Suprapubic skin (tissue), 4 donors: ENCODE results near the gene HLA-DOB. TPM values are rescaled to one million over a fixed set of nuclear protein-coding genes. Genes with fewer than 3 reads are reported as not detected.
A peak's percentile ranks its signal among the peaks of the same experiment; 100 is the strongest.

ENCODE experiments used
- DNase-seq, 2 donors: peaks; one replicate each; pipeline ENCODE4 v3.0.0-alpha.2; 2019; ENCODE audit warnings: low spot score in 2 of 2
- H3K27ac ChIP-seq: fragments of 200-600 bp; sonication (generic); one replicate; pipeline ENCODE4 v1.5.1; 2019
- H3K27me3 ChIP-seq: fragments of 200-600 bp; sonication (generic); one replicate; pipeline ENCODE4 v1.5.1; 2019
- H3K36me3 ChIP-seq: fragments of 200-600 bp; sonication (generic); one replicate; pipeline ENCODE4 v1.5.1; 2019
- H3K4me1 ChIP-seq: fragments of 200-600 bp; sonication (generic); one replicate; pipeline ENCODE4 v1.5.1; 2019
- H3K4me3 ChIP-seq: fragments of 200-600 bp; sonication (generic); one replicate; pipeline ENCODE4 v1.5.1; 2019; ENCODE audit warnings: mild to moderate bottlenecking
- H3K9me3 ChIP-seq: fragments of 200-600 bp; sonication (generic); one replicate; pipeline ENCODE4 v1.5.1; 2019
- EP300 ChIP-seq: sonication (generic); formaldehyde crosslinking; IDR thresholded peaks from one replicate; pipeline ENCODE4 v1.6.1; 2017; ENCODE audit warnings: antibody characterized with exemption
- POLR2A ChIP-seq, 2 donors: fragments of 450-650 bp; IDR thresholded peaks; one replicate each; pipeline ENCODE4 v1.6.1; 2017; ENCODE audit warnings: antibody characterized with exemption in 2 of 2, mild to moderate bottlenecking in 2 of 2, moderate library complexity in 2 of 2
- POLR2AphosphoS5 ChIP-seq, 3 donors: sonication (generic); formaldehyde crosslinking; IDR thresholded peaks; one replicate each; pipeline ENCODE4 v1.6.1; 2017; ENCODE audit warnings: antibody characterized with exemption in 3 of 3
- WGBS: methylation state at CpG from one replicate; pipeline ENCODE4 v1.1.5; 2018; 5-methylcytosine and 5-hydroxymethylcytosine counted together
- total RNA-seq, 4 donors: library from RNA; depleted of rRNA; stranded (reverse); fragments of >200 nt; gene quantifications; one replicate each; pipeline ENCODE4 v1.1.0, GENCODE V29; 2016
- TF ChIP-seq, protein P1 (sequence below), 2 donors: fragments of 200-600 bp in 1 of 2; fragments of 450-650 bp in 1 of 2; sonication (generic) in 1 of 2; IDR thresholded peaks; one replicate each; pipeline ENCODE4 v1.5.1; 2016 to 2019; ENCODE audit warnings: antibody characterized with exemption in 2 of 2, mild to moderate bottlenecking in 1 of 2, moderate library complexity in 1 of 2

HLA-DOB gene
- total RNA-seq = 1 to 10 TPM; 1.6 to 5.1 (median 2.7) TPM

DNA sequence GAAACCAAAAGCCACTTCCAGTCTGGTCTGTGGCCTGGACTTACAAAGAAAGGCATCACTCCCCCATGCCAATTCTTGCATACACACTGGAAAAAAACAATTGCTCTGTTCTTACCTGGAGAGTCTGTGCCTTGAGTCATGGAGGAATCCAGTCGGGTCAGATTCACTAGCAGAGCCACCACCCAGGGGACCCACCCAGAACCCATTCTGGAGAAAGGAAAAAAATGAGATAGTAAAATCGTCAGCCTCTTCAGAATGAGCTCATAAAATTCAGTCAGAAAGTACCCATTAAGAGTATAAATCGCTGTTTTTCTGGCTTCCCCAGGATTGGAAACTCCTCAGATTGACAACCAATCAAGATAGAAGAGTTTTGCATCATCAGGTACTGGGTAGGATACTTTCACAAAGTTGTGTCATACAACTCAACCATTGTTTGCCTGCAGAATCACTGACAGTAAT, at the start of gene HLA-DOB:
Gene HLA-DOB (minus strand): TSS at position 257 of the 459 bp plus-strand sequence. CDS start 51 bp downstream, at position 206.
- 20% methylated on average over 3 of the region's 3 CpGs for WGBS
- Histone ChIP-seq H3K36me3 (no peaks in the 10 kb centered on the region), H3K9me3 (no peaks in the 10 kb centered on the region), H3K27ac (peak within 1 kb of the TSS; percentile 58), H3K27me3 (no peaks in the 10 kb centered on the region), H3K4me3 (peak within 1 kb of the TSS; percentile 10), H3K4me1 (peaks cover 34% of the 10 kb centered on the region)
- no peak for TF ChIP-seq POLR2AphosphoS5 (IDR thresholded peaks at IDR 0.05)
- no peak for TF ChIP-seq POLR2A (IDR thresholded peaks at IDR 0.05)
- TF ChIP-seq, protein P1, sequence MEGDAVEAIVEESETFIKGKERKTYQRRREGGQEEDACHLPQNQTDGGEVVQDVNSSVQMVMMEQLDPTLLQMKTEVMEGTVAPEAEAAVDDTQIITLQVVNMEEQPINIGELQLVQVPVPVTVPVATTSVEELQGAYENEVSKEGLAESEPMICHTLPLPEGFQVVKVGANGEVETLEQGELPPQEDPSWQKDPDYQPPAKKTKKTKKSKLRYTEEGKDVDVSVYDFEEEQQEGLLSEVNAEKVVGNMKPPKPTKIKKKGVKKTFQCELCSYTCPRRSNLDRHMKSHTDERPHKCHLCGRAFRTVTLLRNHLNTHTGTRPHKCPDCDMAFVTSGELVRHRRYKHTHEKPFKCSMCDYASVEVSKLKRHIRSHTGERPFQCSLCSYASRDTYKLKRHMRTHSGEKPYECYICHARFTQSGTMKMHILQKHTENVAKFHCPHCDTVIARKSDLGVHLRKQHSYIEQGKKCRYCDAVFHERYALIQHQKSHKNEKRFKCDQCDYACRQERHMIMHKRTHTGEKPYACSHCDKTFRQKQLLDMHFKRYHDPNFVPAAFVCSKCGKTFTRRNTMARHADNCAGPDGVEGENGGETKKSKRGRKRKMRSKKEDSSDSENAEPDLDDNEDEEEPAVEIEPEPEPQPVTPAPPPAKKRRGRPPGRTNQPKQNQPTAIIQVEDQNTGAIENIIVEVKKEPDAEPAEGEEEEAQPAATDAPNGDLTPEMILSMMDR (IDR thresholded peaks at IDR 0.05) = no peak
- no peak for TF ChIP-seq EP300
- DNase-seq = no peak

DNA sequence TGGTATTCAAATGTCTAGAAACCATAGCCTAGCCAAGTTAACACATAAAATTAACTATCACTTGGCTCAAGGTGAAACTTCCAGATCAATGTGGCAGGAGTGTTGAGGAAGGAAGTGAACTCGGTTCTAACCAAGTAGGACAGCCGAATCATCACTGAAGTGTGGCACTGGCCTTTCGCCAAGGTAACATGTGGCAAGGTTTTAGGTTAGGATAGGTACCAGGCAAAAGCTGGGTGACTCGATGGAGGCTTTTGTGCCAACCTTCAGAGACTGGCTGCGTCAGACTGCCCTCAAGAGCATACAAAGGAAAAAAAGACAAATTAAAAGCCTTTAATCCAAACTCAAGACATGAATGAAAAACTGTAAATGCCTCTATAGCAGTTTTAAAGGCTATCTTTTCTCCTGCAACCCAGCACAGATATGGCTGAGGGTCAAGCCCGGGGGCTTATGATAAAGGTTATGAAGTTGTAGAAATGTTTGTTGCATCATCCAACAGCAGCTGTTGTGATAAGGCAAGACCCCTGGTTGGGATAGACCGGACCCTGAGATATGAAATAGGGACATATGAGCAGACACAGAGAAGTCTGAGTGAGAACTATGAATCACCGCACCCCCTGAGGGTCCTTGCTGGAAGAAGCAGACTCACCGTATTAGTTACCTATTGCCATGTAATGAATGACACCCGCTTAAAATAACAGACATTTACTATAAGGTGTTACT, 49.1 kb upstream of the HLA-DOB start:
- 64% methylated on average over 10 of the region's 10 CpGs for WGBS
- TF ChIP-seq POLR2A (IDR thresholded peaks at IDR 0.05) (no peak), EP300 (no peak), POLR2AphosphoS5 (IDR thresholded peaks at IDR 0.05) (no peak)
- TF ChIP-seq, protein P1 (IDR thresholded peaks at IDR 0.05) = no peak
- no peak for DNase-seq
- H3K9me3 ChIP-seq = no peaks in the 10 kb centered on the region
- no peaks in the 10 kb centered on the region for H3K36me3 ChIP-seq
- no peak overlapping the region for H3K4me3 ChIP-seq
- peaks cover 8% of the 10 kb centered on the region for H3K27me3 ChIP-seq
- H3K4me1 ChIP-seq = peaks cover 8% of the 10 kb centered on the region
- no peak overlapping the region for H3K27ac ChIP-seq

DNA sequence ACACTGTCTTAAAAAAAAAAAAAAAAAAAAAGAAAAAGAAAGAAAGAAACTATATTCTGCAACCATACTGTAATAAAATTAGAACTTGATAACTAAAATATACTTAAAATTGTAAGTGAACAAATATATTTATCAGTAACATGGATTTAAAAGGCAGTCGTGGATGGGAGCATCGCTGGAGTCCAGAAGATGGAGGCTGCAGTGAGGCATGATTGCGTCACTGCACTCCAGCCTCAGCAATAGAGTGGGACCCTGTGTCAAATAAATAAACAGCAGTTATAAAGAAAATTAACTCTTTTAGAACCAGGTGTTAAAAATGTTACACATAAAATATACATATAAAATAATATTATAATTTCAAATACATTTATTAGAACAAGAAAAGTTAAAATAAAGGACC, 45.9 kb upstream of the HLA-DOB start:
- no peak for DNase-seq
- Histone ChIP-seq H3K9me3 (no peaks in the 10 kb centered on the region), H3K4me3 (no peak overlapping the region), H3K4me1 (peaks cover 9% of the 10 kb centered on the region), H3K27ac (no peak overlapping the region), H3K36me3 (peaks cover 17% of the 10 kb centered on the region), H3K27me3 (no peaks in the 10 kb centered on the region)
- TF ChIP-seq POLR2A (IDR thresholded peaks at IDR 0.05) = no peak
- no peak for TF ChIP-seq POLR2AphosphoS5 (IDR thresholded peaks at IDR 0.05)
- TF ChIP-seq, protein P1 (IDR thresholded peaks at IDR 0.05) = no peak
- no peak for TF ChIP-seq EP300
- WGBS = 84% methylated on average over 3 of the region's 3 CpGs

DNA sequence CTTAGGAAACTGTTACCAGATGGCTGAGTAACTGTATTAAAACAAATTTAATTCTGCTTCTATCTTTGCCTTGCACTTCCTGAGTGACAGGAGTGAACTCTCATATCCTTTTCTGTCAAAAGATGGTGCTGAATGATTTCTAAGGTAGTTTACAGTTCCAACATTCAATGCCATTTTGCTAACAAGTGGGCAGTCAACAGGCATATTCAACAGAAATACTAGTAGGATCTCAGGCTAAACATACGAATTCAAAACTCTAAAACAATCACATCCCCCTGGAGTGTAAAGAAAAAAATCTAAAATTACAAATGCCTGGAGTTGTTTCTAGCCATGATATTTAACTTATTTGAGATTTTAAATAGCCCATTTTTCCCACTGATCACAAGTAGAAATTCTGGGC, 43.9 kb upstream of the HLA-DOB start:
- no peak overlapping the region for H3K27ac ChIP-seq
- DNase-seq = no peak
- 80% methylated on average over 1 of the region's 1 CpG for WGBS
- no peaks in the 10 kb centered on the region for H3K9me3 ChIP-seq
- H3K4me3 ChIP-seq = no peak overlapping the region
- H3K4me1 ChIP-seq = peaks cover 14% of the 10 kb centered on the region
- H3K27me3 ChIP-seq = no peaks in the 10 kb centered on the region
- TF ChIP-seq POLR2A (IDR thresholded peaks at IDR 0.05) (no peak), POLR2AphosphoS5 (IDR thresholded peaks at IDR 0.05) (no peak), EP300 (no peak)
- TF ChIP-seq, protein P1 (IDR thresholded peaks at IDR 0.05) = no peak
- H3K36me3 ChIP-seq = peaks cover 22% of the 10 kb centered on the region

DNA sequence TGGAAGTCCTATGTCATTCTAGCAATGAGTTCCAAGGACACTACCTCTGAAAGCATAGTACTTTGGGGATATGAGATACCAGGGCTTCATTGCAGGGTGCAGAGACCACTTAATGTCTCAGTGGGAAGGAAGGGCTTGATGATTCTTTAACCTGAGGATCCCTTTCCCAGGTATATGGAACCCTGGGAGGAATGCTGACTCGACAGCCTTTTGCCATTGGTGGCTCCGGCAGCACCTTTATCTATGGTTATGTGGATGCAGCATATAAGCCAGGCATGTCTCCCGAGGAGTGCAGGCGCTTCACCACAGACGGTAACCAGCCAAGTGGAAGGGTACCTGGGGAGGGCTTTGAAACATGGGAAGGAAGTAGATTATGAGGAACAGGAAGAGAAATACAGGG, 41.4 kb upstream of the HLA-DOB start:
- no peak overlapping the region for H3K4me3 ChIP-seq
- no peak for TF ChIP-seq POLR2A (IDR thresholded peaks at IDR 0.05)
- TF ChIP-seq EP300 = no peak
- TF ChIP-seq, protein P1 (IDR thresholded peaks at IDR 0.05) = no peak
- H3K36me3 ChIP-seq = peaks cover 22% of the 10 kb centered on the region
- H3K4me1 ChIP-seq = peaks cover 26% of the 10 kb centered on the region
- H3K27ac ChIP-seq = no peak overlapping the region
- WGBS = 92% methylated on average over 5 of the region's 5 CpGs
- no peak for DNase-seq
- no peaks in the 10 kb centered on the region for H3K27me3 ChIP-seq
- no peaks in the 10 kb centered on the region for H3K9me3 ChIP-seq
